Renal cortical epithelial cell (primary cell): ENCODE data around the gene APBB2. TPM values are rescaled to one million over a fixed set of nuclear protein-coding genes. Genes with fewer than 3 reads are reported as not detected.

Experiments
- total RNA-seq: library from RNA; depleted of rRNA; stranded (reverse); fragments of >200 nt; gene quantifications from 2 replicates; pipeline ENCODE4 v1.2.3, GENCODE V29; 2014

The APBB2 gene
- total RNA-seq, 1 donor from 2014 or later, result 144 TPM

Other genes starting within 250 kb of the APBB2 start
- 556 and 1,155 TPM in 2 replicates for gene UCHL1, start 42.4 kb upstream of the APBB2 start, total RNA-seq